Endothelial cell of umbilical vein (primary cell): Measurements from ENCODE around the gene TOX2. TPM values are rescaled to one million over a fixed set of nuclear protein-coding genes. Genes with fewer than 3 reads are reported as not detected.
A peak's percentile ranks its signal among the peaks of the same experiment; 100 is the strongest.

Source experiments
- BruUV-seq: library from RNA; stranded (reverse); fragments of 400-500 nt; replicated peaks from 2 replicates; lab custom pipeline; 2021; lab: Mats Ljungman, UMichigan
- CTCF ChIA-PET: fragments of 300-600, 350-600 bp; sonication (Branson Sonifier 250); formaldehyde crosslinking; loops from one replicate; lab custom pipeline; 2021; ENCODE audit warnings: antibody characterized with exemption, inconsistent platforms; lab: Charles Lee
- POLR2A ChIA-PET: fragments of 300-600, 350-600 bp; sonication (Branson Sonifier 250); formaldehyde crosslinking; loops from one replicate; lab custom pipeline; 2021; ENCODE audit warnings: antibody characterized with exemption, inconsistent platforms; lab: Charles Lee
- DNase-seq: peaks from one replicate; pipeline ENCODE4 v3.0.0-alpha.2; 2011; ENCODE audit warnings: low read depth, low spot score
- FAIRE-seq: peaks from 2 replicates; lab custom pipeline; 2011; peaks lifted over from hg19 to GRCh38; lab: Jason Lieb, UNC
- H2AFZ ChIP-seq: 2 replicates; pipeline ENCODE4 v1.6.0; 2012; ENCODE audit warnings: low read depth, low read length, control low read depth, inconsistent platforms
- H3K27ac ChIP-seq: 2 replicates; pipeline ENCODE4 v1.5.1; 2011; ENCODE audit warnings: low read depth, mild to moderate bottlenecking, control low read depth, low read length, moderate library complexity; ENCODE audit not compliant: insufficient read depth
- H3K27me3 ChIP-seq, 2 experiments: 2 replicates each; pipeline versions ENCODE4 v1.6.0 to v1.6.1; 2011; ENCODE audit warnings: low read length in 2 of 2, mixed read lengths in 1 of 2; ENCODE audit not compliant: control insufficient read depth in 2 of 2, insufficient read depth in 2 of 2
- H3K36me3 ChIP-seq, 2 experiments: 2 replicates in 1 of 2; 3 replicates in 1 of 2; pipeline ENCODE4 v1.5.1; 2011; ENCODE audit warnings: low read length in 2 of 2, mild to moderate bottlenecking in 1 of 2, moderate library complexity in 1 of 2; ENCODE audit not compliant: control insufficient read depth in 2 of 2, insufficient read depth in 2 of 2; ENCODE audit errors: extremely low read depth in 1 of 2
- H3K4me1 ChIP-seq: 3 replicates; pipeline ENCODE4 v1.5.1; 2011; ENCODE audit warnings: mild to moderate bottlenecking, low read length; ENCODE audit not compliant: control insufficient read depth, insufficient read depth; ENCODE audit errors: extremely low read depth
- H3K4me2 ChIP-seq: 2 replicates; pipeline ENCODE4 v1.6.1; 2011; ENCODE audit warnings: low read length, control low read depth, mixed read lengths; ENCODE audit not compliant: insufficient read depth
- H3K4me3 ChIP-seq, 3 experiments: fragments of 200-600 bp in 1 of 3; sonication (generic), shearing (Covaris generic) in 1 of 3; replicated peaks in 1 of 3; 2 replicates each; pipeline ENCODE4 v1.5.1; 2011 to 2016; ENCODE audit warnings: control low read depth in 3 of 3, low read length in 3 of 3, mild to moderate bottlenecking in 2 of 3, inconsistent platforms in 1 of 3, low read depth in 1 of 3, moderate library complexity in 1 of 3; ENCODE audit not compliant: insufficient read depth in 1 of 3
- H3K79me2 ChIP-seq: 2 replicates; pipeline ENCODE4 v1.6.0; 2012; ENCODE audit warnings: low read length, inconsistent platforms; ENCODE audit not compliant: control insufficient read depth, insufficient read depth
- H3K9ac ChIP-seq: replicated peaks from 2 replicates; pipeline ENCODE3; 2011; ENCODE audit warnings: low read length, control low read depth; ENCODE audit not compliant: insufficient read depth; ENCODE audit errors: extremely low read depth
- H3K9me1 ChIP-seq: replicated peaks from 3 replicates; pipeline ENCODE4 v1.6.0; 2011; ENCODE audit warnings: mild to moderate bottlenecking, low read length; ENCODE audit not compliant: control insufficient read depth, insufficient read depth; ENCODE audit errors: extremely low read depth
- H3K9me3 ChIP-seq: replicated peaks from 2 replicates; pipeline ENCODE4 v1.5.1; 2012; ENCODE audit warnings: low read length, inconsistent platforms; ENCODE audit not compliant: control insufficient read depth, insufficient read depth
- H4K20me1 ChIP-seq: replicated peaks from 2 replicates; pipeline ENCODE3; 2011; ENCODE audit warnings: mild to moderate bottlenecking, low read length; ENCODE audit not compliant: control insufficient read depth, insufficient read depth; ENCODE audit errors: extremely low read depth
- CTCF ChIP-seq, 2 donors: IDR thresholded peaks; 1 replicate in 1 of 2; 2 replicates in 1 of 2; pipeline ENCODE4 v1.5.1; 2011; ENCODE audit warnings: low read length in 2 of 2, mild to moderate bottlenecking in 2 of 2, moderate library complexity in 2 of 2, control low read depth in 1 of 2, inconsistent platforms in 1 of 2, low read depth in 1 of 2; ENCODE audit not compliant: insufficient read depth in 1 of 2; ENCODE audit errors: extremely low read depth in 1 of 2
- EZH2 ChIP-seq: IDR thresholded peaks from 2 replicates; pipeline ENCODE4 v1.6.1; 2012; ENCODE audit warnings: borderline replicate concordance, low read depth, mild to moderate bottlenecking, moderate library complexity, low read length, inconsistent platforms; ENCODE audit not compliant: severe bottlenecking
- FOS ChIP-seq: IDR thresholded peaks from 2 replicates; pipeline ENCODE4 v1.6.1; 2011; ENCODE audit warnings: mild to moderate bottlenecking, low read length, moderate library complexity, borderline replicate concordance; ENCODE audit not compliant: insufficient read depth
- GATA2 ChIP-seq: IDR thresholded peaks from 2 replicates; pipeline ENCODE4 v1.7.0; 2011; ENCODE audit warnings: low read depth, mild to moderate bottlenecking, moderate library complexity, mixed read lengths, low read length; ENCODE audit not compliant: insufficient read length, insufficient read depth
- JUN ChIP-seq: IDR thresholded peaks from 2 replicates; pipeline ENCODE4 v1.6.1; 2011; ENCODE audit warnings: borderline replicate concordance, low read depth; ENCODE audit not compliant: insufficient read length, insufficient read depth
- MAX ChIP-seq: IDR thresholded peaks from 2 replicates; pipeline ENCODE4 v1.6.1; 2011; ENCODE audit not compliant: insufficient read depth, insufficient read length
- MYC ChIP-seq: IDR thresholded peaks from one replicate; pipeline ENCODE4 v1.6.1; 2011; ENCODE audit warnings: mild to moderate bottlenecking, low read depth, low read length
- POLR2A ChIP-seq: IDR thresholded peaks from 2 replicates; pipeline ENCODE4 v1.6.1; 2012; ENCODE audit warnings: low read depth, mild to moderate bottlenecking, control low read depth, low read length
- POLR2AphosphoS5 ChIP-seq: IDR thresholded peaks from 2 replicates; pipeline ENCODE4 v1.6.1; 2012; ENCODE audit warnings: low read depth, mild to moderate bottlenecking, control low read depth, low read length, moderate library complexity; ENCODE audit not compliant: insufficient read depth
- dilution Hi-C: fragments of 300-500 bp; cut with MboI; formaldehyde crosslinking; loops from one replicate; pipeline ENCODE4 v1.15.0; 2019; ENCODE audit warnings: low sequenced_read_pairs; ENCODE audit not compliant: extremely low pct_ligation_motif_present
- intact Hi-C: fragments of 100-400 bp; cut with micrococcal nuclease; formaldehyde crosslinking; loops from one replicate; pipeline ENCODE4 v1.10.0; 2022
- polyA plus RNA-seq, 4 experiments: library from polyadenylated mRNA; depleted of rRNA in 3 of 4; stranded (reverse) in 3 of 4; unstranded in 1 of 4; fragments of >200 nt; gene quantifications; 2 replicates each; pipeline versions ENCODE4 v1.2.1 to v1.2.3, GENCODE V29; 2011 to 2012; ENCODE audit warnings: missing spikeins in 1 of 4
- total RNA-seq: library from RNA; stranded (reverse); gene quantifications from 2 replicates; pipeline ENCODE4 v1.2.3, GENCODE V29; 2021

The TOX2 gene
- total and polyA plus RNA-seq, 2 donors (not counting 3 experiments of a cell fraction or from before 2014, with no cell fraction given) = 7.0 to 18.6 TPM

GRCh38 chr20:44069203-44070011, 154.8 kb downstream of the TOX2 start:
- H3K36me3 ChIP-seq = no peaks in the 10 kb centered on the region
- H3K4me2 ChIP-seq = no peak overlapping the region
- dilution Hi-C loops (no loop called here), intact Hi-C loops (loop anchor here (5.0 kb wide), 1 partner anchor 52 kb away; no protein-coding TSS in a partner anchor)
- no peaks in the 10 kb centered on the region for H3K9me3 ChIP-seq
- no peak for FAIRE-seq
- H3K9ac ChIP-seq = no peak overlapping the region
- ChIA-PET CTCF (no interaction called here), POLR2A (no interaction called here)
- no peak for DNase-seq
- no peak overlapping the region for H3K27ac ChIP-seq
- no peak overlapping the region for H2AFZ ChIP-seq
- H3K4me3 ChIP-seq = no peak overlapping the region
- no peaks in the 10 kb centered on the region for H3K27me3 ChIP-seq
- no peak for TF ChIP-seq EZH2
- TF ChIP-seq CTCF (IDR thresholded peaks at IDR 0.05; ENCODE audit: extremely low read depth in 1 of 2, insufficient read depth in 1 of 2, low read depth in 1 of 2, low read length in 2 of 2) = no peak
- TF ChIP-seq GATA2 = no peak
- TF ChIP-seq FOS = no peak
- TF ChIP-seq MYC = no peak
- no peak for TF ChIP-seq POLR2AphosphoS5
- no peak for TF ChIP-seq POLR2A
- TF ChIP-seq JUN = no peak
- no peak for TF ChIP-seq MAX
- no peaks in the 10 kb centered on the region for H3K79me2 ChIP-seq
- BruUV-seq = TSS peak; percentile 76
- H4K20me1 ChIP-seq = no peaks in the 10 kb centered on the region
- peaks cover 2% of the 10 kb centered on the region for H3K4me1 ChIP-seq
- H3K9me1 ChIP-seq = no peaks in the 10 kb centered on the region
